ENCODE results near the gene GLB1L.
A peak's percentile ranks its signal among the peaks of the same experiment; 100 is the strongest.

The GLB1L gene

GRCh38 chr2:219229305-219230058, 15.8 kb downstream of the GLB1L start, which contains the start of the genes ANKZF1 and ATG9A:
ANKZF1 (plus strand) TSS chr2:219229806; CDS start chr2:219230258, 452 bp downstream.
ATG9A (minus strand) TSS chr2:219229636; CDS start chr2:219228024, 1,612 bp downstream.
- peaks cover 4% of the 10 kb centered on the region for H3K4me1 ChIP-seq (ENCODE audit: control insufficient read depth, low read depth, low read length)
- WGBS (ENCODE audit: extremely low coverage, insufficient coverage, low lambda C conversion rate) = no CpG with 5 or more reads among the region's 80 CpGs
- H2BK120ac ChIP-seq (ENCODE audit: low read depth, low read length) = peak within 1 kb of the TSS; percentile 48
- H3K4me3 ChIP-seq (ENCODE audit: low read length) = peak within 1 kb of the TSS; percentile 88
- H3K56ac ChIP-seq (ENCODE audit: low read length) = peak within 1 kb of the TSS; percentile 96
- H3K79me2 ChIP-seq (ENCODE audit: control insufficient read depth, insufficient read depth, low read length) = peaks cover 6% of the 10 kb centered on the region
- H3K36me3 ChIP-seq (ENCODE audit: control insufficient read depth, insufficient read depth, low read length) = peaks cover 4% of the 10 kb centered on the region
- H2BK5ac ChIP-seq (ENCODE audit: low read length) = peak within 1 kb of the TSS; percentile 72
- peaks cover 12% of the 10 kb centered on the region for H3K79me1 ChIP-seq (ENCODE audit: low read length)
- peak within 1 kb of the TSS; percentile 99 for H3K4me2 ChIP-seq (ENCODE audit: low read length)
- DNase-seq = peak; percentile 100
- H4K5ac ChIP-seq (ENCODE audit: low read length) = no peak within 1 kb of the TSS
- peak within 1 kb of the TSS; percentile 91 for H3K18ac ChIP-seq (ENCODE audit: low read length)
- H3K4ac ChIP-seq (ENCODE audit: low read depth, low read length) = peak within 1 kb of the TSS; percentile 81
- no peak within 1 kb of the TSS for H4K8ac ChIP-seq (ENCODE audit: low read depth, low read length)
- H3K23ac ChIP-seq (ENCODE audit: low read length) = peak within 1 kb of the TSS; percentile 1
- no peak within 1 kb of the TSS for H2BK15ac ChIP-seq (replicated peaks; ENCODE audit: low read depth)
- no peaks in the 10 kb centered on the region for H3K27me3 ChIP-seq (ENCODE audit: insufficient read depth, low read length, poor library complexity)
- H2AK5ac ChIP-seq (ENCODE audit: low read length) = no peak within 1 kb of the TSS
- H3K27ac ChIP-seq (ENCODE audit: low read depth, low read length) = peak within 1 kb of the TSS; percentile 89
- peak within 1 kb of the TSS; percentile 88 for H3K9ac ChIP-seq (ENCODE audit: low read length)

DNA sequence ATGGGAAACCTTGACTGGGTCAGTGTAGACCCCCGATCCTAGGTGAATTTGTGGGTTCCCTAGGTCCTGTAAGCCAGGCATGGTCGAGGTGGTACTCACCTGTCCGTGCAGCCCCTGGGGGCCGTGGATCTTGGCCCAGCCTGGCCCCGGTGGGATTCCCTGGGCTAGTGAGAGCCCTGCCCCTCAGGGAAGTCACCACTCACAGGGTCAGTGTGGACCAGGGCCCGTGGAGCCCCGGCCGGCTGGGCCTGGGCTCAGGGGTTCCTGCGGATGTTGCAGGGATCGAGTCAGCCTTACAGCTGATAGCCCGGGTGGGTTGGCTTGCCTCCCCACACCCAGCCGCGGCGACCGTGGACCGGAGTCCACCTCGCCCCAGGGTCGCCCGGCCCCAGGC, 16.3 kb downstream of the GLB1L start:
- H3K27ac ChIP-seq (ENCODE audit: low read depth, low read length) = no peak overlapping the region
- no peak overlapping the region for H4K8ac ChIP-seq (ENCODE audit: low read depth, low read length)
- H3K18ac ChIP-seq (ENCODE audit: low read length) = peak overlapping the region; percentile 91
- peak overlapping the region; percentile 87 for H3K56ac ChIP-seq (ENCODE audit: low read length)
- H3K4ac ChIP-seq (ENCODE audit: low read depth, low read length) = peak overlapping the region; percentile 64
- peaks cover 12% of the 10 kb centered on the region for H3K79me1 ChIP-seq (ENCODE audit: low read length)
- H2BK5ac ChIP-seq (ENCODE audit: low read length) = no peak overlapping the region
- H2BK120ac ChIP-seq (ENCODE audit: low read depth, low read length) = no peak overlapping the region
- no peak overlapping the region for H2AK5ac ChIP-seq (ENCODE audit: low read length)
- H3K36me3 ChIP-seq (ENCODE audit: control insufficient read depth, insufficient read depth, low read length) = peaks cover 4% of the 10 kb centered on the region
- peaks cover 4% of the 10 kb centered on the region for H3K4me1 ChIP-seq (ENCODE audit: control insufficient read depth, low read depth, low read length)
- no peak for DNase-seq
- H3K79me2 ChIP-seq (ENCODE audit: control insufficient read depth, insufficient read depth, low read length) = peaks cover 6% of the 10 kb centered on the region
- H4K5ac ChIP-seq (ENCODE audit: low read length) = no peak overlapping the region
- H3K9ac ChIP-seq (ENCODE audit: low read length) = peak overlapping the region; percentile 84
- no peak overlapping the region for H2BK15ac ChIP-seq (replicated peaks; ENCODE audit: low read depth)
- peak overlapping the region; percentile 88 for H3K4me3 ChIP-seq (ENCODE audit: low read length)
- H3K4me2 ChIP-seq (ENCODE audit: low read length) = peak overlapping the region; percentile 99
- WGBS (ENCODE audit: extremely low coverage, insufficient coverage, low lambda C conversion rate) = no CpG with 5 or more reads among the region's 19 CpGs
- peak overlapping the region; percentile 1 for H3K23ac ChIP-seq (ENCODE audit: low read length)
- H3K27me3 ChIP-seq (ENCODE audit: insufficient read depth, low read length, poor library complexity) = no peaks in the 10 kb centered on the region

DNA sequence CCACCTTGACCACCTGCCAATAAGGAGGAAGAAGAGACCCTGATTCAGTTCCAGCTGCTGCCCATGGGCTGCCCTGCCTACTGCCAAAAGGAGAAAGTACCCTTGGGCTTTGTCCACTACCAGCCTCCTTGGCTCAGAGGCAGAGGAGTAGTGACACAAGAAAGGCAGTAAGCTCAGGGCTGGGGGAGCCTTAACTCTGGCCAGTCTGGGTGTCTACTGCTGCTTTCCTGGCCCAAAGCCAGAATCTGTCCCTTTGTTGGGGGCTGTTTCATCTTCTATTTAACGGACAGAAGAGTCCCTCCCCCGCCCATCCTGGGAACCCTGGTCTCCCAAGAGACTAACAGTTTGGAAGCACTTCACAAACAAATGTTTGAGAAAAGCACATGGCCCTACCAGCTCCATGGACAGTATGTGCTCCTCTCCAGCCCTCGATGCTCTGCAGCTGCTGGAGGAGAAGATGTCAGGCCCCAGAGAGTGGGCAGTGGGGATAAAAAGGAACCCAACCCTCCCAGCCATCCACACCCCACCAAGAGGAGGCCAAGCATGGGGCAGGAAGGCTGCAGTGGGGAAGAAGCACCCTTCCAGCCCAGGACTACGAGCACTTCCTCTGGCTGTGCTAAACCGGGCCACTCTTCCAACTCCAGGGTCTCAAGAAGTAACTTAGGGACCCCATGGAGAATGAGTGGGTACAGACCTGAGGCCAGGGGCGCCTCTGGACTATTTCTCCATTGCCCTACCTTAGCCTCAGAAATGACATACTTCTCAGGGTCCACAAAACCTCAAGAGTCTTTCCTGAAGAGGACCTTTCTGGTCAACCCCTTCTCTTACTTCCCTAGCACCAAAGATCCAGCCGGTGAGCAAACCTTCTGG, 17.0 kb downstream of the GLB1L start:
- peak overlapping the region; percentile 91 for H3K18ac ChIP-seq (ENCODE audit: low read length)
- H2AK5ac ChIP-seq (ENCODE audit: low read length) = no peak overlapping the region
- peak overlapping the region; percentile 64 for H3K4ac ChIP-seq (ENCODE audit: low read depth, low read length)
- no peak overlapping the region for H2BK120ac ChIP-seq (ENCODE audit: low read depth, low read length)
- no peaks in the 10 kb centered on the region for H3K27me3 ChIP-seq (ENCODE audit: insufficient read depth, low read length, poor library complexity)
- H3K4me2 ChIP-seq (ENCODE audit: low read length) = peak overlapping the region; percentile 99
- H3K23ac ChIP-seq (ENCODE audit: low read length) = no peak overlapping the region
- peak overlapping the region; percentile 88 for H3K4me3 ChIP-seq (ENCODE audit: low read length)
- H3K9ac ChIP-seq (ENCODE audit: low read length) = peak overlapping the region; percentile 84
- H3K27ac ChIP-seq (ENCODE audit: low read depth, low read length) = no peak overlapping the region
- peaks cover 6% of the 10 kb centered on the region for H3K36me3 ChIP-seq (ENCODE audit: control insufficient read depth, insufficient read depth, low read length)
- no CpG with 5 or more reads among the region's 7 CpGs for WGBS (ENCODE audit: extremely low coverage, insufficient coverage, low lambda C conversion rate)
- H4K8ac ChIP-seq (ENCODE audit: low read depth, low read length) = no peak overlapping the region
- H3K56ac ChIP-seq (ENCODE audit: low read length) = peak overlapping the region; percentile 87
- peaks cover 6% of the 10 kb centered on the region for H3K79me2 ChIP-seq (ENCODE audit: control insufficient read depth, insufficient read depth, low read length)
- no peak overlapping the region for H4K5ac ChIP-seq (ENCODE audit: low read length)
- H3K79me1 ChIP-seq (ENCODE audit: low read length) = peaks cover 12% of the 10 kb centered on the region
- no peak for DNase-seq
- H3K4me1 ChIP-seq (ENCODE audit: control insufficient read depth, low read depth, low read length) = peaks cover 4% of the 10 kb centered on the region
- H2BK15ac ChIP-seq (replicated peaks; ENCODE audit: low read depth) = no peak overlapping the region
- no peak overlapping the region for H2BK5ac ChIP-seq (ENCODE audit: low read length)

DNA sequence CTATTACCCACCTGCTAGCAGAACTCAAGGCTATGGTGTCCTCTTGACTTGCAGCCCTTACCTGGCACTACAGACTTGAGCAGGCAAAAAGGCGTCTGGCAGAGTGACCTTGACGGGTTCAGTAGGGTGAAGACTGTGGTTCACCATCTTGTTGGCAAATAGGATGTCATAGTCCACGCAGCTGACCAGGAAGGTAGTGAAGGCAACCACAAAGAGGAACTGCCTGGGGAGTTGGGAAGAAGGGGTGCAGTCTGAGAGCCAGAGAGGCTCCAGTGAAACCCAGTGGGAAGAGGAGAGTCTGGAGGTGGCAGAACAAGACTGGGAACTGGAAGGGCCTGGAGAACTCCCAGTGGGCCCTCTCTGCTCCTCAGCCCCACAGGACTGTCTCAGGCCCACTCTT, 19.9 kb downstream of the GLB1L start:
- no peak overlapping the region for H3K23ac ChIP-seq (ENCODE audit: low read length)
- peaks cover 1% of the 10 kb centered on the region for H3K36me3 ChIP-seq (ENCODE audit: control insufficient read depth, insufficient read depth, low read length)
- peaks cover 10% of the 10 kb centered on the region for H3K79me1 ChIP-seq (ENCODE audit: low read length)
- H3K4me1 ChIP-seq (ENCODE audit: control insufficient read depth, low read depth, low read length) = peaks cover 4% of the 10 kb centered on the region
- H3K56ac ChIP-seq (ENCODE audit: low read length) = no peak overlapping the region
- H3K9ac ChIP-seq (ENCODE audit: low read length) = no peak overlapping the region
- H4K5ac ChIP-seq (ENCODE audit: low read length) = no peak overlapping the region
- H3K4me3 ChIP-seq (ENCODE audit: low read length) = no peak overlapping the region
- no CpG with 5 or more reads among the region's 3 CpGs for WGBS (ENCODE audit: extremely low coverage, insufficient coverage, low lambda C conversion rate)
- no peak overlapping the region for H3K27ac ChIP-seq (ENCODE audit: low read depth, low read length)
- H4K8ac ChIP-seq (ENCODE audit: low read depth, low read length) = no peak overlapping the region
- H3K79me2 ChIP-seq (ENCODE audit: control insufficient read depth, insufficient read depth, low read length) = peaks cover 6% of the 10 kb centered on the region
- H2BK15ac ChIP-seq (replicated peaks; ENCODE audit: low read depth) = no peak overlapping the region
- H2BK120ac ChIP-seq (ENCODE audit: low read depth, low read length) = no peak overlapping the region
- H2AK5ac ChIP-seq (ENCODE audit: low read length) = no peak overlapping the region
- no peaks in the 10 kb centered on the region for H3K27me3 ChIP-seq (ENCODE audit: insufficient read depth, low read length, poor library complexity)
- H3K18ac ChIP-seq (ENCODE audit: low read length) = no peak overlapping the region
- no peak overlapping the region for H2BK5ac ChIP-seq (ENCODE audit: low read length)
- H3K4me2 ChIP-seq (ENCODE audit: low read length) = no peak overlapping the region
- H3K4ac ChIP-seq (ENCODE audit: low read depth, low read length) = no peak overlapping the region
- DNase-seq = no peak

DNA sequence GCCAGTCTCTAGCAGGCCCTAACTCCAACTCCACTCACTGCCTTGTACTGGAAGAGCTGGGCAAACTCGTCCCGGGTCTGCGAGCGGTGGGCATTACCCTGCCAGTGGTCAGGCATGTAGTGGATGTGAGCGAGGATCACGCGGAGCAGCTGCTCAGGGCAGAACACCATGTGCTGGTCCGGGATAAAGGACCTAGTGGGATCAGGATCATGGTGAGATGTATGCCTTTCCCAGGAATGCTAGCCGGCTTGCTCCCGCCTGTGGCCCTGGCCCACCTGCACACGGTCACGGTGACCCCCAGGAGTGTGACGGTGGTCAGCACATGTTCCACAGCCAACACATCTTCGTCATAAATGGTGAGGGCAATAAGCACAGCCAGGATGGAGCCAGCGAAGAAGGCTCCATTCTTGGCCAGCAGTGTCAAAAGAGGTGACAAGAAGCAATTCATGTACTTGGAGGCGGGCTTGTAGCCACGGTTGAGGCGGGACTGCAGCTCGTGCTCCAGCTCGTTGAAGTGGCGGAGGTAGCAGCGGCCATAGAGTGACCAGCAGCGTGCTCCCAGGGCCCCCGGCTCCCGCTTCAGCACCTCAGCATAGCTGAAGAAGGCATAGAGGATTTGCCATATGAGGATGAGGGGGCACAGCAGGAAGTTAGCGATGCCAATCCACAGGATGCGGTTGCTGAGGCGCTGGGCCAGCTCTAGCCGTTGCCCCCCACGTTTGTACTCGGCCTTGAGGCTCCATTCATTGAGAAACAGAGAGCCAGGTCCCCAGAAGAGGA, 21.2 kb downstream of the GLB1L start:
- H3K4ac ChIP-seq (ENCODE audit: low read depth, low read length) = no peak overlapping the region
- H3K4me3 ChIP-seq (ENCODE audit: low read length) = no peak overlapping the region
- no peak overlapping the region for H2BK120ac ChIP-seq (ENCODE audit: low read depth, low read length)
- no peak overlapping the region for H3K27ac ChIP-seq (ENCODE audit: low read depth, low read length)
- no peaks in the 10 kb centered on the region for H3K27me3 ChIP-seq (ENCODE audit: insufficient read depth, low read length, poor library complexity)
- H3K4me2 ChIP-seq (ENCODE audit: low read length) = no peak overlapping the region
- no peak overlapping the region for H2AK5ac ChIP-seq (ENCODE audit: low read length)
- no peak overlapping the region for H3K18ac ChIP-seq (ENCODE audit: low read length)
- DNase-seq = no peak
- no peak overlapping the region for H3K9ac ChIP-seq (ENCODE audit: low read length)
- H3K79me1 ChIP-seq (ENCODE audit: low read length) = peaks cover 10% of the 10 kb centered on the region
- peaks cover 4% of the 10 kb centered on the region for H3K4me1 ChIP-seq (ENCODE audit: control insufficient read depth, low read depth, low read length)
- H3K23ac ChIP-seq (ENCODE audit: low read length) = no peak overlapping the region
- H3K36me3 ChIP-seq (ENCODE audit: control insufficient read depth, insufficient read depth, low read length) = peaks cover 1% of the 10 kb centered on the region
- no peak overlapping the region for H4K5ac ChIP-seq (ENCODE audit: low read length)
- no peak overlapping the region for H4K8ac ChIP-seq (ENCODE audit: low read depth, low read length)
- WGBS (ENCODE audit: extremely low coverage, insufficient coverage, low lambda C conversion rate) = no CpG with 5 or more reads among the region's 31 CpGs
- H3K56ac ChIP-seq (ENCODE audit: low read length) = no peak overlapping the region
- no peak overlapping the region for H2BK5ac ChIP-seq (ENCODE audit: low read length)
- H3K79me2 ChIP-seq (ENCODE audit: control insufficient read depth, insufficient read depth, low read length) = peaks cover 6% of the 10 kb centered on the region
- H2BK15ac ChIP-seq (replicated peaks; ENCODE audit: low read depth) = no peak overlapping the region
